PC-9 (cell line): Measurements from ENCODE around the gene IFITM1.

ENCODE experiments used
- EZH2 ChIP-seq: fragments of 200-600 bp; sonication (generic); IDR thresholded peaks from 2 replicates; pipeline ENCODE4 v1.8.0; 2017; ENCODE audit warnings: antibody characterized with exemption, low read depth
- TF ChIP-seq, protein P1 (sequence below): fragments of 200-600 bp; sonication (generic); conservative IDR thresholded peaks from 2 replicates; pipeline ENCODE4 v1.6.1; 2017; ENCODE audit warnings: mixed run types, antibody characterized with exemption, mild to moderate bottlenecking, moderate library complexity

DNA sequence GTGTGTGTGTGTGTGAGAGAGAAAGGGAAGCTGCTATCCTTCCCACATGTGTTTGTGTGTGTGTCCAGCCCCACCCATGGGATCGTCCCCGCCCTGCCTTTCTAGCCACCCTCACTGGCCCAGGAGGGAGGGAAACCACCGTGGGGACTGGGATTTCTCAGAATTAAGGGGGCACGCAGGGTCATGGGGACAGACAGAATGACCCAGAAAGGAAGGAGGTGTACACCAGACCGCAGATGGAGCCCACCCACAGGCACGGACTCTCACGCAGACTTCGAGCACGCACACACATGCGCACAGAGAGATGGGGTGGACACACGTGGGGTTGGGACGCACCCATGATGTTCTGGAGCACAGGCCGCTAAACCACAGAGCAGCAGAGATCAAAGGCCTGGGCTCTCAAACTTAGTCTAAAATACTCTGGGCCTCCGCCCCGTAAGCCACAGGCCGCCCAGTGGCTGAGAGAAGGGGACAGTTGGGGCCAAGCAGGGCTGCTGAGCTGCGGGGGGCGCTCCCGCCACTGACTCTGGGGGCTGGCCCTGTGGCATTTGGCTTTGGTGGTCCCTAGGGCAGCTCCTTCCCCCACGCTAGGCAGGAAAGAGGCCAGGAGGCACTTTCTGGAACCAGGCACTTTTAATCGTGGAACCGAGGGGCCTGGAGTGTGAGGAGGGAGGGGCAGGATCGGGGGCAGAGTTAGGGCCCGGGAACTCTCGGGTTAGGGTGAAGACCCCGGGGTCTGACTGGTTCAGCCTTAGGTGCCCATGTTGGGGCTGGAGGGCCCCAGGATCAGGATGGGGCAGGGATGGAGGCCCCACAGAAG, 16.0 kb upstream of the IFITM1 start:
- no peak for TF ChIP-seq EZH2
- TF ChIP-seq, protein P1, sequence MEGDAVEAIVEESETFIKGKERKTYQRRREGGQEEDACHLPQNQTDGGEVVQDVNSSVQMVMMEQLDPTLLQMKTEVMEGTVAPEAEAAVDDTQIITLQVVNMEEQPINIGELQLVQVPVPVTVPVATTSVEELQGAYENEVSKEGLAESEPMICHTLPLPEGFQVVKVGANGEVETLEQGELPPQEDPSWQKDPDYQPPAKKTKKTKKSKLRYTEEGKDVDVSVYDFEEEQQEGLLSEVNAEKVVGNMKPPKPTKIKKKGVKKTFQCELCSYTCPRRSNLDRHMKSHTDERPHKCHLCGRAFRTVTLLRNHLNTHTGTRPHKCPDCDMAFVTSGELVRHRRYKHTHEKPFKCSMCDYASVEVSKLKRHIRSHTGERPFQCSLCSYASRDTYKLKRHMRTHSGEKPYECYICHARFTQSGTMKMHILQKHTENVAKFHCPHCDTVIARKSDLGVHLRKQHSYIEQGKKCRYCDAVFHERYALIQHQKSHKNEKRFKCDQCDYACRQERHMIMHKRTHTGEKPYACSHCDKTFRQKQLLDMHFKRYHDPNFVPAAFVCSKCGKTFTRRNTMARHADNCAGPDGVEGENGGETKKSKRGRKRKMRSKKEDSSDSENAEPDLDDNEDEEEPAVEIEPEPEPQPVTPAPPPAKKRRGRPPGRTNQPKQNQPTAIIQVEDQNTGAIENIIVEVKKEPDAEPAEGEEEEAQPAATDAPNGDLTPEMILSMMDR, result no peak
